Measurements from ENCODE around the gene HS3ST6.
"Not testable (repeated sequence)": the region's sequence is repeated elsewhere in the genome, so short reads cannot be mapped to it uniquely, and the experiment has no call there.

Gene HS3ST6

DNA sequence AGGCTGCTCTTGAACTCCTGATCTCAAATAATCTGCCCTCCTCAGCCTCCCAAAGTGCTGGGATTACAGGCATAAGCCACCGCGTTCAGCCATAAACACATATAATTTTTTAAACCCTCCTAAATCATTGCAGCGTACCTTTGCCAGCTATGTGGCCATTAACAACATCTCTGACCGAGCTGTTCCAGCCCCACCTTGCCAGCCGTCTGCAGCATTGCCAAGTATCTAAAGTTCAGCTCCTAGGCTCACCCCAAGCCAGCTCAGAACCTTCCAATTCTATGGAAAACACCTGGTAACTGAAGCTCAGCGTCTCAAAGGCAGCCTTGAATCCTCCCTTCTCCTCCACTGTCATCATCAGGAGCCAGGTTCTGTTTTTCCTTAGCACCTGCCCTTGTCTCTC, 41.1 kb downstream of the HS3ST6 start:
- no peak for DNase-seq (ENCODE audit: low spot score)

DNA sequence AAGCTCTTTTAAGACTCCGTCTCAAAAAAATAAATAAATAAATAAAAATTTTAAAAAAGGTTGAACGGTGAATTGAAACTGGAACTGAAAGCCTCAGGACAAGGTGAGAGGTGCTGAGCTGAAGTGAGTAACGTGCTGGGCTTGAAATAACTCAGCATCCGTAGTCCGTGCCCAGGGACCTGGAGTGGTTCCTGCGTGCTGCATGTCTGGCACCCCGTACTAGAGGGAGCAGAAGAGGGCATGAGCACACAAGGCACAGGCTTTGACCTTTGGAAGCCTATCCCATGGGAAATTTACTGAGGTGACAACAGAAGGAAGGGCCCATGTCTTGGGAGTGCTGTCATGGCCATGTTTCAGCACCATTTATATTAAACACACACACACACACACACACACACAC, 41.7 kb downstream of the HS3ST6 start:
- DNase-seq (ENCODE audit: low spot score) = no peak

DNA sequence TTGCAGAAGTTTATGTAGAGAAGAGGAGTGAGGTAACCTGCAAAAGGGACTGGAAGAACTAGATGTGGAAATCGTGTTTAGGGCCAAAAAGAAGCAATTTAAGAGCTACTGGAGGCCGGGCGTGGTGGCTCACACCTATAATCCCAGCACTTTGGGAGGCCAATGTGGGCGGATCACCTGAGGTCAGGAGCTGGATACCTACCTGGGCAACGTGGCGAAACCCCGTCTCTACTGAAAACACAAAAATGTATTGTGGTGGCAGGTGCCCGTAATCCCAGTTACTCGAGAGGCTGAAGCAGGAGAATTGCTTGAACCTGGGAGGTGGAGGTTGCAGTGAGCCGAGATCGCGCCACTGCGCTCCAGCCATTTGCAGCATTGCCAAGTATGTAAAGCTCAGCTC, 42.1 kb downstream of the HS3ST6 start:
- DNase-seq (ENCODE audit: low spot score) = not testable (repeated sequence)

DNA sequence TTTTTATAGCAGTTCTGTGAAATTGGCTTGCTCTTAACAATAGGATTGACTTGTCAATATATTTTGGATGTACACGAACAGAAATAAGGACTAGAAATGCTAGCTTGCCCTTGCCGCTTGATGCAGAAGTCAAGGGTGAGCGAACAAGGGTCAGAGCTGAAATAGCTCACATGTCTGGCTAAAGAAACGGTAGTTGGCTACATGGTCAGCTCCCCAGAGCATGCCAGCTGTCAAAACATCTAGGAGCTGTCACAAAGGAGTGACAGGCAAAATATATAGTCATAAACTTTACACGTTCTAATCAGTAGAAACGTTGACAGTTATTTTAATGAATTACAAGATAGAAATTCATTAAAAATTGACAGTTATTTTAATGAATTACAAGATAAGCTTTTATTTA, 43.4 kb downstream of the HS3ST6 start:
- no peak for DNase-seq (ENCODE audit: low spot score)

DNA sequence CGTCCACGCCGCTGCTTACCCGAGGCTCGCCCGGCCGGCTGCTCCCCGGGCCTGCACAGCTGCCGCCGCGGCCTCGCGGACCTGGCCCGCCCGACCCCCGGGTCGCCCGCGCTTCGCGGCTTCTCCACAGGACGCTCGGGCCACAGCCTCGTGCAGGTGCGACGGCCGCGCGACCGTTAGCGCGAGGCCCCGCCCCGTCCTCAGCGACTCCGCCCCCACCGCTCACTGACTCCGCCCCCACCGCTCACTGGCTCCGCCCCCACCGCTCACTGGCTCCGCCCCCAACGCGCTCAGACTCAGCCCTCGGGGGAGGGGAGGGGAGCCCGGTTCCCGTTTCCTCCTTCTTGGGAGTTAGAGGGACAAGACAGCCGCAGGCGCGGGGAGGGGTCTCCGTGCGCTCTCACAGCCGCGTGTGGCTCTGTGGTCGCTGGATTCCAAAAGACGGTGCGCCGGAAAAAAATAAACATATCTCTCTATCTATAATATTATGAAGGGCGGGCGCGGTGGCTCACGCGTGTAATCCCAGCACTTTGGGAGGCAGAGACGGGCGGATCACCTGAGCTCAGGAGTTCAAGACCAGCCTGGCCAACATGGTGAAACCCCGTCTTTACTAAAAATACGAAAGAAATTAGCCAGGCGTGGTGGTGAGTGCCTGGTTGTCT, 46.1 kb downstream of the HS3ST6 start, which contains the start of gene MEIOB:
Gene MEIOB, minus strand, starts transcription at position 191 of the 662 bp plus-strand sequence. CDS start 3,989 bp downstream, outside the sequence.
- DNase-seq (ENCODE audit: low spot score) = peak; percentile 39

DNA sequence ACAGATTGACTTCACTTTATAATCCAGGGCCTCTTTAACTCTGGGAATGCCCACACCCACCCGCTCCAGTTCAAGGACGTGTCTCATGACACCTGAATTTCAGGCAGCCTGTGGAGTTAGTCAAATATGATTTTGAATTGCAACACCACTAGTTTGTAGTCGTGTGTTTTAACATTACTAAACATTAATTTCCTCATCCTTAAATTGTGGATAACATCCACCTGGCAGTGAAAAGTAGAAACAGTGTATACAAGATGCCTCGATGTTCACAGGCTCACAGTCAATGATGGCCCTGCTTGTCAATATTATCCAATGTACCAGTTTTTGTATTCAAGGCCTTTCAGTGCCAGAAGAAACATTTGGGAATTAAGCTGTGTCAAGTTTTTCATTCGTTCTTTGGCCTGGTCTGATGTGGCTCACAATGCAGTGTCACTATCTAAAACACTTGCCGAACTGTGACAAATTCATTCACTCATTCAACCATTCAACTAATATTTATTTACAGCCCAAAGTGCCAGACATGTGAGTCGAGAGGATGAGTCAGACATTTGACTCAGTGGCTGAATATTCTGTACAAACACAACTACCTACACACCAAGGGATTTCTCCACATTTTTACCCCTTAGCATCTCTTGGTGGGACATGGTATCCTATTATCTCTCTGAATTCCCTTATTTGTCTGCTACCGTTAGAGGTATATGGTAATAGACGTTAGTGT, 47.7 kb downstream of the HS3ST6 start:
- no peak for DNase-seq (ENCODE audit: low spot score)

DNA sequence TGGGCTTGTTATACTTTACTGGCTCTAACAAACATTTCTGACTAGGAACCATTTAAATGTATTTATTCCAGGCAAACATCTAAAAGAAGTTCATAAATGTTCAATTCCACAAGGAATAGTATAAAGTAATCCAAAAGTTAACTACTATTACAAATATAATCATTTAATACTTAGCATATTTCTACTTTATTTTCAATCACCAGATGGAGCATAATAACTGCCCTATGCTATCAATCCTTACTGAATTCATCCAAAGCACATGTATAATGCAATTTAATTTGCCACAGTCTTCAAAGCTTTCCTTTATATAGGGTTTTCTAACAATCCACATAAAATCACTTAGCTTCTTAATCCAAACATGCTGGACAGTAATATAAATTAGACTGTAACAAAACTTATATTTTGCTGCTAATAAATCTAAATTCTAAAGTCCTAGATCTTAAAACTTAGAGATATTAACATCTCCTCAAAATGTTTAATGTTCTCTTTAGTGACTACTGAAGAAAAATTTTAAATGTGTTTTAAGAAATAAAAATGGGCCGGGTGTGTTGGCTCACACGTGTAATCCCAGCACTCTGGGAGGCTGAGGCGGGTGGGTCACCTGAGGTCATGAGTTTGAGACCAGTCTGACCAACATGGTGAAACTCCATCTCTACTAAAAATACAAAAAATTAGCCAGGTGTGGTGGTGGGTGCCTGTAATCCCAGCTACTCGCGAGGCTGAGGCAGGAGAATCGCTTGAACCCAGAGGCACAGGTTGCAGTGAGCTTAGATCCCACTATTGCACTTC, 52.1 kb downstream of the HS3ST6 start:
- no peak for DNase-seq (ENCODE audit: low spot score)

DNA sequence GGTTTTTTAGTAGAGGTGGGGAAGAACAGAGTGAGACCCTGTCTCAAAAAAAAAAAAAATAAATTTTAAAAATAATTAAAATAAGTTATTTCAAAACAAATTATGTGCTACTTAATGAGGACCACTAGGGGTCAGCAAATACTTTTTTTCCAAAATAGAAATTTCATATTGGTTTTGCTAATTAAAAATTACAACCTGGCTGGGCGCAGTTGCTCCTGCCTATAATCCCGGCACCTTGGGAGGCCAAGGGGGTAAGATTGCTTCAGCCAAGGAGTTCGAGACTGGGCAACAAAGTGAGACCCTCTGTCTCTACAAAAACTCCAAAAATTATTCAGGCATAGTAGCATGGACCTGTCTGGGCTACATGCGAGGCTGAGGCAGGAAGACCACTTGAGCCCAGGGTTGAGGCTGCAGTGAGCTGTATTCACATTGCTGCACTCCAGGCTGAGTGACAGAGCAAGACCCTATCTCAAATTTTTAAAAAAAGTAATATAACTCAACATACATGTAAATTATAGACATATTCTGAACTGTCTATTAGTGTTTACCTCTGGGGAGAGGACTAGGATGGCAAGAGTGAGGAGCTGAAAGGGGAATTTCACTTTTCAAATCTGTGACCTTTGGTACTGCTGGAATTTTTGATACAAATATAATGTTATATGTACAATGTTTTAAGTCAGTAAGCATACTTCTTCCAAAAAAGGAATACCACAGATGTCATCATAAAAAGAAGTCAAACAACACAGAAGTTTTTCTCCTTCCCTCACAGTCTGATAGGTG, 54.3 kb downstream of the HS3ST6 start:
- DNase-seq (ENCODE audit: low spot score) = no peak

DNA sequence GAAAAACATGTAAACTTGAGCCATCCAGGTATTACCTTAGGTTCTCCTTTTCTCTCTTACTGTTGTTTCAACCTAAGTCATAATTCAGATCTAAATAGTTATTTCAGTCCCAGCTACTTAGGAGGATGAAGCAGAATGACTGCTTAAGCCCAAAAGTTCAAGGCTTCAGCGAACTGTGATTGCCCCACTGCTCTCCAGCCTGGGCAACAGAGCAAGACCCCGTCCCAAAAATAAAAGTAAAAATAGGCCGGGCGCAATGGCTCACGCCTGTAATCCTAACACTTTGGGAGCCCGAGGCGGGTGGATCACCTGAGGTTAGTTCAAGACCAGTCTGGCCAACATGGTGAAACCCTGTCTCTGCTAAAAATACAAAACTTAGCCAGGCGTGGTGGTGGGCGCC, 55.8 kb downstream of the HS3ST6 start:
- DNase-seq (ENCODE audit: low spot score) = no peak

DNA sequence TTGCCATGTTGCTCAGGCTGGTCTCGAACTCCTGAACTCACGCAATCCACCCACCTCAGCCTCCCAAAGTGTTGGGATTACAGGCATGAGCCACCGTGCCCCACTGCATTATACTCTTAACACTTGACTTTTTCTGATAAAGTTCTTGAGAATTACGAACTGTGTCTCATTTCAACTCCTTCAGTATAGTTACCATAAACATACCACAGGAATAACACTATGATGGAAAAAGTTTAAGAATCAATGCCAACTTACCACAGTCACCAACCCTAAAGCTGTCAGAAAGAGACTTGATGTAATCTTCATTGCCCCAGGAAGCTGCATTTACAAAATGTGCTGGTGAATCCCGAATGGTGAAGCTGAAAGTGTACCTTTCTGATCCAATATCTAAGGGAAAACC, 56.5 kb downstream of the HS3ST6 start:
- no peak for DNase-seq (ENCODE audit: low spot score)

Data from COLO829 (cell line).